ENCODE measurements around the gene NCAM1.

The NCAM1 gene

DNA sequence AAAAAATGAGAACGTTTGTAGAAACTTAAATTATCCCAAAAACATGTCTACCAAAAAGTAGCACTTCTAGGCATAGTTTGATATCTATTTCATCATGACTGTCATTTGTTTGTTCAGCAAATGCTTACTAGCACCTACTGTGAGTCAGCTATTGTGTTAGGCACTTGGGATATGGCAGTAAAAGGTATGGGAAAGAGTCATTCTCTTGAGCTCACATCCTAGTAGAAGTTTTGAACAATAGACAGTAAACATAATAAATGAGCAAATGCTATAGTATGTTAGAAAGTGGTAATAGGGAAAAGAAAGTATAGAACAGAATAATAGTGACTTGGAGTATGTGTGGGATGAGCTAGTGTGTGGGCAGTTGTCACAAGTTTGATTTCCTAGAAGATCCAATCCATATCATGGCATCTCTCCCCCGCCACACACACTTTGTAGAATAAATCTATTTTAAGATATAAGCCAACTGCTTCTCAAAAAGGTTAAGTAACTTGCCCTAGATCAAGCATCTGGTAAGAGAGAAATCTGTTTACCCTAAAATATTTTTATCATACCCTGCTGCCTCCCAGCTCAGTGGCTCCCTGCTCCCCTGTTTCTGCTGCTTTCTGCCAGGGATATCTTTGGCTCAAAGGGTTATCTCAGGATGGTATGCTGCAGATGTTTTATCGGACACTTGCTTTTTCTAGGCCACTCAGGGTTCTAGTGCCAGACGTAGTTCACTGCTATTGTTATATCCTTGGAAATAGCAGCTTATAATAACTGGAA is 129.7 kb downstream of the NCAM1 start:
- no peak for DNase-seq

DNA sequence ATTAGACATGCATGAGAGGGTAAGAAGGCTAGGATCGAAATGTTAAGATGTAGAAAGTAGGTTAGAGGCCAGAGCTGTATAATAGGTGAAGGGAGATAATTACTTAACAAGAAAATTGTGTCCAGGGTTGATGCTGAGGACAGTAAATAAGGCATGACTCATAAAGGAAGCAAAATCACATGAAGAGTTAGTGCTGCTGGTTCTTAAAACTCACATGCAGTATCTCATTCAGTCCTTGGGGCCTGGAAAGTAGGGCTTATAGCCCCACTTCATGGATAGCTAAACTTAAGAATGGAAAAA is 130.2 kb downstream of the NCAM1 start:
- DNase-seq: no peak

DNA sequence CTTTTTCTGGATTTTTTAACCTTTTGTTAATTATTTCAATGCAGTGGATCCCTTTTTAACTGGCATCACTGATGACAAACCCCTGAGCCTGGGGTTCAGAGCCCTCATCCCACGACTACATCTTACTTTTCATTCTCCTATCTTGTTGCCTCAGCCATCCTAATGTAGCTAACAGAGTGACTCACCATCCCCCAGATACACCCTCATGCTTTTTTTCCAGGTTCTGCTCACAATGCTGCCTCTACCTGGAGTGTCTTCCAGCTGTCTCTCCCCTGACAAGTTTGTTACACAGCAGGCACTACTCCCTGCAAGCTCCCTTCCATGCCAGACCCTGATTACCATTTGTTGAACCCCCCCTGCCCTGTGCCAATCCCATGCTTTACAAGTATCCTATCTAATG is 135.4 kb downstream of the NCAM1 start:
- DNase-seq: no peak

DNA sequence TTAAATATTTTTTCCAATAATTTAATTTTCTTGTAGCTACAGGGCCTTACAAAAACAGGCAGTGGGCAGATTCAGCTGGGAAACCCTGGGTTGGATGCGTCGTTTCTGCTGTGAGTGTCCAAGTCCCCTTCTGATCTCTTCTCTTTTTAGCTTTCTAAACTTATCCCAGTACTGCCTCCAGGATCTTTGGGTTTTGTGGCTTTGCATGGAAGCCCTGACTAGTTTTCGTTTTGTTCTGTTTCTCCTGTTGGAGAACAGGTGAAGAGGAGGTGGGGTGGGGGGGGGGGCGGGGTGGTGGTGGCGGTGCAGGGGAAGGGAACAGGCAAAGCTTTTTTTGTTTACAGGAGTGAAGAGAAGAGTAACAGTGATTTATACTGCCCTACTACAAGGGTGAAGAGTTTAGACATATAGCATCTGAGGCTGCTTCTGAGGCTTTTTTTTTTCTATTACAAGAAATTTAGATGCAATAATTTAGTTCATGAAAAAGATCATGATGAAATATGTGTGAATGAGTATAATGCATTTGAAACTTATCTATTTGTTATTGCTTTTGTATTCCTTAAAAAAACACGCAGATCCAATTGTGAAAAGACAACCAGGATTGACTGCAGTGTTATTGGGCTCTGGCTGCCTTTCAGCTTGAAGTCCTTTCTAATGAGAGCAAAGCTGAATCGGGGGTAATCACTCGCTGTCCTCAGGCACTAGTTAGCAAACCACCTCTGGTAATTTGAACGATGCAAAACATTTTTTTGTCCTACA is 142.9 kb downstream of the NCAM1 start:
- no peak for DNase-seq

DNA sequence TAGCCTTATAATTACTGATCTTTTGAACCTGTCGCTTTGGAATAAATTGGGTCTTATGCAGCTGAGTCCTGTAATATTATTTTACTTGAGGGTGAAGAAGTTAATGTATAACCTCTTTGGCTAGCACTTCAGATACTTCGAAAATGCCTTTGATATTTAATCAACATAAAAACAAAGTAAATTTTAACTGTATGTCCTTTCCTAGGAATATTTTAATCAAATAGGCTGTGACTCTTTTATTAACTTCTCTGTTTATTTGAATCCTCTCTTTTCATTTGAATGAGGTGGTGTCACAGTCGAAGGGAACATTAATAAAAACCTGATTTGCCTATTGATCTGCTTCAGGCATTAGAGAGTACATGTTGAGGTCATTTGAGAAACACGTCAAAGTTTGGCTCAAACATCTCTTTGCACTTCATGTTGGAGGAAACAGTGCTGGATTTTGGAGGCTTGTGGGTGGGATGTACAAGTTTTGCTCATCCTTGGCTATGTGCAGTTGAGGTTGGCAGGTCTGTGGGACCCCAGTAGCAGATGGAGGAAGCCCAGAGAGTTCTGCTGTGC is 143.6 kb downstream of the NCAM1 start:
- no peak for DNase-seq

DNA sequence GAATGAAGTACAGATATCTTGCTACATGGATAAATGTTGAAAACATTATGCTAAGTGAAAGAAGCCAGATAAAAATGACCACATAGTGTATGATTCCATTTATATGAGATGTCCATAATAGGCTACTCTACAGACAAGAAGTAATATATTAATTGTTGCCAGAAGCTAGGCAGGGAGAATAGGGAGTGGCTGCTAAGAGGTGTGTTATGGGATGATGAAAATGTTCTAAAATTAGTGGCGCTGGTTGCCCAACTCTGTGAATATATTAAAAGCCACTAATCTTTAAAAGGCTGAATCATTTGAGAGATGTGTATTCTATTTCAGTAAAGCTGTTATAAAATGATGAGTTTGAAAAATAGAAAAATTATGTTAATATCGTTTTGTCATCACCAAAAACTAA is 144.4 kb downstream of the NCAM1 start:
- no peak for DNase-seq

DNA sequence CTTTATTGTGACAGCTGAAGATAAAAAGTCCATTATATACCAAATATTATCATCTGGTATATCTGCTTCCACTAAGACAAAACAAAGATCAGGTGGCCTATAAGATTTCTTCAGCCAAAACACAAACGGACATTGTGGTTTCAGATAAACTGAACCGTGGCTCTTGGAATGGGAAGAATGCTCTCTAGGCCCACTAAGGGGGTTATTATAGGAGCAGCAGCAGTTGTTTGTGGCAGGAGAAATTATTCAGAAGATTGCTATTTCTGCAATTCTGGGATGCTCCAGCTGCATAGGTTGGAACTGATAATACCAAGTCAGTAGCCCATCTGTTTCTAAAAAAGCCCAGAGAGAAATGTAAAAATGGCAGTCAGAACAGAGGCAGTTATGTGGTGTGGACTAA is 145.3 kb downstream of the NCAM1 start:
- DNase-seq: no peak

DNA sequence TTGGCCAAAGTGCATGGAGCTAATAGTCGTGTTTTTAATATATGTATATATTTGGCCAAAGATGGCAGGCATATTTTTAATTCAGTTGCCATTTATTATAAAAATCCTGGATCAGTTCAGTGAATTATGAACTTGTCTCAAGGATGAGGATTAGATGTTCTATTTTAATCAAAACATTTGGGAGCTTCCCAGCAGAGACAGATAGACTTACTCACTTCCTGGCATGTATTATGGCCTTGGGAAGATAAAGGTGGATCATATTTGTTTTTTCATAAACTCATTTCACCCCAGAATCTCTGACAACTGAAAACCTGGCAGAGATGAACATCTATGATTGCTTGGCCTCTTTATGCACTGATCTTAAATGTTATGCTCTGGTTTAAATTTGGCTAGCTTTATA is 148.8 kb downstream of the NCAM1 start:
- no peak for DNase-seq

DNA sequence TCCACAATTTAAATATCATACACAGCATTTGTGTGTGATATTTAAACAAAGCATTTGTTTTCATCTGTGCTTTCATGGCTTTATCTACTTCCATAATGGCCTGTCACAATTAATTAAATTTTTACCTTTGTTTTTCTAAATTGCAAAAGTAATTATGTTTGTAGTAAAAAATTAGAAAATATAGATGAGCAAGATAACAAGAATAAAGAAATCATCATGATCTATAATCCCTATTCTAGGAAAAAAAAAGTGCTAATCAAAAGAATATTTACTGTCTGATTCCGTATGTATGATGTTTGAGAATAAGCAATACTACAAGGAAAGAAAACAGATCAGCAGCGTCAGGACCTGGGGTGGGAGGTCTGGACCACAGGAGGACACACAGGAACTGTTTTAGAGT is 149.9 kb downstream of the NCAM1 start:
- DNase-seq: no peak

DNA sequence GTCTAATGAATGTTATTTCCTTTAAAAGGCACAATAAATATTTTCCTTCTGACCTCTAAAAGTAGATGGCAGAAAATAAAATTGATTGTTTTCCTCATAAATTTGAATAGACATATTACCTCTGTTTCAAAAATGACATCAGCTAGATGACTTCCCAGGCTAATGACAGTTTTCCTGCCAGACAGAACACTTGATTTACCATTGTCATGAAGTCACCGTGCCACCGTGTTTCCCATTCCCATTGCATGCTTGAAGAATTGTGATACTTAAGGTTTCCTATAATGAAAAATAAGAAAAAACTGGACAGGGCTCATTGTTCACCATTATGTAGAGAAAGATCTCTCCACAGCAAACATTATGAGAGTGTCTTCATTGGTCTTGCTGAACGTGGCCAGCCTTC is 151.1 kb downstream of the NCAM1 start:
- DNase-seq: no peak

DNA sequence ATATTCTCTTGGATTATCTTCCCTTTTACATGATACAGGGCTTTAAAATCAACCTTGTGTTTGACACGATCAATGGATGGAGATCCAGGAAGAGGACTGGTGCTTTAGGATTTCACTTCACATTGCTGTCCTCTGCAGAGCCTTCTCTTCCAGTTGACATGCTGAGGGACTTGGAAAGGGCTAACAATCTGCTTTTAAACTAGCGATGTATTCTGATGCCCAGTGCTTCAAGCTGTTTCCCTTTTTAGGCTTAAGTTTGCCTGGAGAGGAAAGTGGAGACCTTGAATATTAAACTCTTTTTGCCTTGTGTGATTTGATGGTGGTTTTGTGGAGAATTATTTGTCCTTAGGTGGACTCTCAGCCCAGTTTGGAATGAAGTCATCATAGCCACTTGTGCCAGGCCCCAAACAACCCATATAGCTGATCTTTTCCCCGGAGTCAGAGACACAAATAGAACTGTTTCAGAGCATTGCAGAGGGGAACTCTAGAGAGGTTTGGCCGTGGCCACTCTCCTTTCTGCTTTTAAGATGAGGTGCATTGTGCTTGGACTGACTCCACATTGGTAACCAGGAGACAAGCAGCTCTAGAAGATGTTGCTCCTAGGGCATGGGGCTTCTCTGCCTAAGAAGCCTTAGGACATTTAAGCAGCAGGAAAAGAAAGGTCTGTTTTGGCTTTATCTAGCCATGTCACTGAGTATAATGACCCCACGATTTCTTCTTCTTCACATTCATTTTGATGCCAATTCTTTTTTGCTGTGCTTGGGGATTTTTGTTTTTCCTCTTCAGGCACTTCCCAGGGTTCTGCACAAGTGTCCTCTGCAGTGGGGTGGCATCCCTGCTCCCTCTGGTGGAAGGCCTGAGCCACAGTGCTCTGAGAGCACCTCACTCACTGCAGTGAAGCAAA is 152.8 kb downstream of the NCAM1 start:
- DNase-seq: no peak

DNA sequence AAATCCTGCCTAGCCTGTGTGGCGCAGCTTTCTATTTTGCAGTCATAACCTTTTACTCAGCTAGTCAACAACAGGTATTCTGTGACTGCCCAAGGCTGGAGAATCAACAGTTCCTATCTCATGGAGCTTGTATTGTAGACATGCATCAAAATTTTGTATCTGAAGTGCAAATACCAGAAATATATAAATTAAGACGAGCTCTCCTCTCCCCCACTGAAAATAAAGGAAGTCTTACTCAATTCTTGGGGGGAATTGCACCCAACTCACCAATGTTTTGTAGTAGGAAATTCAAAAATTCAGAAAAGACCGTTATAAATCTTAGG is 153.4 kb downstream of the NCAM1 start:
- no peak for DNase-seq

DNA sequence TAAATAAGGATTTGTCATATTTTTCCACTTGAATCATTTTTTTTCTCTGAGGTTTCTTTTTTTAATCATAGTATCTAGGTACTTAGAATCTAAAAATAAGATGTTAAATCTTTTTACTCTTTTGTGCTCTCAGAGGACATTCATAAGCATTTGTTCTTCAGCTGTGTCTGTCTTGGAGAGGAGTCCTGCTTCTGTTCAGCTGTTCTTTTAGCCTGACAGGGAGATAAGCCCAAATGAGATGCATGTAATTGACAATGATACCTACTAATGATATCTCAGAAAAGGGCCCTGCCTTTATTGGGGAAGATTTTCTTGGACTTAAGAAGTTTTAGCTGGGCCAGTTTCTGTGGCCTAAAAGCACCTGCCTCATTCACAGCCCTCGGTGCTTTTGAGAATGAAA is 156.9 kb downstream of the NCAM1 start:
- DNase-seq: no peak

DNA sequence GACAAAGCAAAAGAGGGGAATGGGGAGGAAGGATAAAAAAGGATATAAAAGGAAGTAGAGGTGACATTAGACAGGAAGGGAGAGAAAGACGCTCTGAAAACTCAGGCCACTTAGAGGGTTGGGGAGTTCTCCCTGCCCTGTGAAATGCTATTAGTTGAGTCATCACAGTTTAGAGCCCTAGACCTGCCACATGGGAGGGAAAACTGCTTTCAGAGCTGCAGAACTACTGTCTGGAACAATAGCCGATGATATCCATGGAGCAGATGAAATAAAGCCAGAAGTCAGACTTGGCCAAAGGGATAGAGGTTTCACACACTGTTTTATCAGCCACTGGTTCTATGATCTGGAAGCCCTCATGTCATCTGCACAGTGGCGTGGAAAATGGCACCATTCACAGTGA is 157.9 kb downstream of the NCAM1 start:
- no peak for DNase-seq

DNA sequence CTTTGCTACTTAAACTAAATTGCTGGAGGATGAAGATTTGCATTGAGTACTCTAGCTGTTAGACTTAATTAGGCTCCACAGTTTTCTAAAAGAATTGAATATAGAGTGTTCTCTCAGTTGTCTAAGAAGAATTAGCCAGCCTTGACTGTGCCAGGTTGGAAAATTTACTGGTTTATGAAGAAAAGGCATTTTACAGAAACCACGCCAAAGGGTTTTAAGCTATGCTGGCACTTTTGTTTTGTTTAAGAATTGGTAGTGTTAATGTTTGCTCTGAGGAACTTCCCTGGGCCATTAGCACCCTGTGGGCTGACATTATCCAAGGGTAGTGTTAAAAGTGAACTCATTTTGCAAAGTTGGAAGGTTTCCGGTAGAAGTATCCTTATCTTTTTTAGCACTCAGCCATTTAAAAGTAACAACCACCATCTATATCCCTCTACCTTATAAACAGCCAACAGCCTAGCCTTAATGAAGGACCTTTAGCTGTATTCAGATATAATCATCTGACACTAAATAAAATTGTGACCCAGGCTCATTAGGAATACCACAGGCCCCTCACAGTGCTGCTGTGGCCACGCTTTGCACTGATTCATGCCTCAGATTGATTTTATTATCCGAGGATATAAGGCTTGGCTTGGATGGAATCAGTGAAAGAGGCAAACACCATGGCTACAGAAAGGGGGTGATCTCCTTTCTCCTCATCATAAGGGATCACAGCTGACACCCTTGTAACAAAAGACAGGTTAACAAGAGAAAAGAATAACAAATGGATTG is 158.9 kb downstream of the NCAM1 start:
- DNase-seq: no peak

DNA sequence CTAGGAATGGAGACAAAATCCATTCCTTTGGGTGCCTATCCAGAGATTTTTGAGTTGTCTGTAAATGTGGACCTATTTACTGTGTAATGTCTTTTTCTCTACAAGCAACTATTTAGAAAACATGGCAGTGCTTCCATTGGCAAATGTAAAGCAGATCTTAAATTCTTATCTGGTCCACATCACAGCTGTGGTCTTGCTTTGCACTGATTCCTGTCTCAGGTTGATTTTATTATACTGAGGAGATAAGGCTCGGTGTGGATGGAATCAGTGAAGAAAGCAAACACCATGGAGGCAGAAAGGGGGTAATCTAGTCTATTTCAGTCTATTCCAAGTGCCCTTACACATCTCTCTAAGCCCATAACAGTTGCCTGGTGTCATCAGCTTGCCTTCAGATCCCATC is 160.5 kb downstream of the NCAM1 start:
- DNase-seq: no peak

DNA sequence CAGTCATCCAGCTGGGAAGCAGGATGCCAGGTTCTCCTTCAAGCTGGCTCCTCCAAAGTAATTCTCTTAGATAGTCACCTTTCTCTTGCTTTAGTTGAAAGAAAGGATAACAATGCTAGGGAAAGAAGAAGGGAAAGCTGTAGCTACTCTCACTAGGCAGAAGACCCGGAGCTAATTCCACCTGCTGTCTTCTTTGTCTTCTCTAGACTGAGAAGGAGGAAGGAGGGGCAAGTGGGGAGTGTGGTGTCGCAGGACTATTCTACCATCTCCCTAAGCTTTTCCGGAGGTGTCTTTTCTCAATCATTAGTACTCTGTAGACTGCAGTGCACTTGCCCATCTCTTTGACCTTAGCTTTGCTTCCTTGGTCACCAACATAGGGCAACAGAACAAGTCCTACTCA is 162.8 kb downstream of the NCAM1 start:
- DNase-seq: no peak

DNA sequence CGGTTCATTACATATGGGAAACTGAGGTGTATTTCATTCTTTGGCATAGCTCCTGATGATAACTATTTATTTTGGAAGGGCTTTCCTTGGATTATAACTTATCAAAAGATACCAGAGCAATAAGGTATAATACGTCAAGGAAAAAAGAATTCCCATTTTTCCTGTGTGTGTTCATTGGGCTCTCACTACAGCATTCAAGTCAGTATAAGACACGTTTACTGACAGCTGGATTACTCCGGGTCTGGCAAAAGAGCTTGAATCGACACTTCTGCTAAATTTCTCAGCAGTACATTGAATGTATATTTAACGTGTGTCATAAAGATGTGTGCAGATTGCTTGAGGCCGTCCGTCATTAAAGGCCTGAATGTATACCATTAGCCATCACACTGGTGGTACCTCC is 163.4 kb downstream of the NCAM1 start:
- no peak for DNase-seq

DNA sequence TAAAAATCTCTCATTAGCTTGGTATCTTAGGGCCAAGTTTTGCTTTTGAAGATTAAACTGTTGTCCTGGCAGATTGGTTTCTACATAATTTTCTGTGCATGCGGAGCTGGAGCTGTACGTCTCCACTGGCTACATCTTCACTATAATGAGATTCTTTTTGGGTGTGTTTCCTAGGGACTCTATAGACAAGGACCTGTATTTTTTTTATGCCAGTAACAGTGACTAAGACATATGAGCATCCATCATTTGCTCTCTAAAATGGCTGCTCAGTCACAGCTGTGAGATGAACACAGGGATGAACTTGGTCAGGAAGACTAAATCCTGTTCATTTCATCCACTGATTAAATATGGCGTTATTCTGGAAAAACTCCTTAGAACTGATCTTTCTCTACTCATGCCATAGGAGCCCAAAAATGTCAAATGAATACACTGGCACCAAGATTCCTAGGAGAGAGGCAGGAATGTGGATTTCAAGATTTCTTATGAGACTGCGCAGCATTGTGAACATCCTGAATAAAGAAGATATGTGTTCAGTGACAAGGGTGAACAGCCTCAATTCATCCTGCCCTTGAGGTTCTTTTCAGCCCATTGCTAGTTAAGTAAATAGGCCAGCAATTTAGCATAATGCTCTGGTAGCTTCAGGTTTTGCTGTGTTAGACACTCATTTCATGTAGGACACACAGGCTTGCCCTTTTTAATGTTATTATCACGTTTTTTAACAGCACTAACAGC is 168.2 kb downstream of the NCAM1 start:
- no peak for DNase-seq

DNA sequence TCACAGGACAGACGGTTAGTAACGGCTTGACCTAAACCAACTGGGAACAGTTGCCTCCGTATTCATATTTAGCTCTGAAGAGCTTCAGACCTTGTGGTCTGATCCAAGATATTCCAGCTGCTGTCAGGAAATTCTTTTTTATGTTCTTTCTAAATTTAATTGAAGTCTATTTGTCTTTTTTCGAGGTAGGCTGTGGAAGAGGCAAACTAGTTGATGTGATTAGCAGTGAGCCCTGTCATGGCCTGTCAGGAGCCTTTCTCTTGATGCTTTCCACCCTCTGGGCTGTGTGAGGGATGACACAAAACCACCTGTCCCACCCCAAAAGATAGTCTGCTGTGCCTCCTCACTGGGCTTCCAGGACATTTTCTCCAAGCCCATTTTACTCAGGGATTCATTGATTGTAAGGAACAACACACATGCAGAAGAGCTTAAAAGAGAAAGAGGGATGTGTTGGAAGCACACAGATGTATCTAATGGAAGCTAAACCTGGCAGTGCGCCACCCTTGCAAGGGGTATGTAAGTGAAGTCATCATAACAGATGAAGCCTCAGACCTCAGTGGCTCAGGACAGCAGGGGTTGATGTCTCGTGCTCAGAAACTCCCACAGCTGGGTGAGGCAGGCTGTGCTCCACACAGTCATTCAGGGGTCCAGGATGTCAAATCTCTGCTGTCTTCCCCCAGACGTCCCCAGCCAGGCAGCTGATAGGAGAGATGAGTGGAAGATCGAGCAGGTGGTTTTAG is 170.0 kb downstream of the NCAM1 start:
- DNase-seq: no peak

DNA sequence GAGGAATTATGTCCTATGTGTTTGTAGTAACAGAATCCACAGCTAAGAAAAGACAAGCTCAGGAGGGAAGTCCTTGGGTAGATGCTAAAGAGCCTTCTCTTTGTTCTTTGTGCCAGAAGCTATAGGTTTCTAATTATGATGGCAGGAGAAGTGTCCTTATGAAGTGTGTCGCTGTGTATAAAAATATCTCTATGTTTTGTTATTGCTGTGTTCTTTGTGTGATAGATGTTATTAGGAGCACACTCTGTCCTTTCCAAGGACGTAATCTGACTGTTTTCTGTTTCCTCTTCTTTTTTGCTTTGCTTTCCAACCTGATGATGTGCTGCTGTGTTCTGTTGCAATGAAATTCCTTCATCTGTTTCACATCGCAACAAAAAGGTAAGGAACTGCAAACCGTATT is 171.9 kb downstream of the NCAM1 start:
- DNase-seq: no peak
